GM12801 (cell line): ENCODE results near the gene NEK8.
A peak's percentile ranks its signal among the peaks of the same experiment; 100 is the strongest.

Source experiments
- CTCF ChIP-seq: IDR thresholded peaks from one replicate; pipeline ENCODE4 v1.5.1; 2011; ENCODE audit warnings: control low read depth; ENCODE audit not compliant: insufficient read length; ENCODE audit errors: extremely low read depth

NEK8 gene

GRCh38 chr17:28747801-28748750 is 19.5 kb downstream of the NEK8 start:
- TF ChIP-seq CTCF: no peak

- TF ChIP-seq CTCF: no peak
These were observed 20.4 kb downstream of the NEK8 start for GRCh38 chr17:28748852-28749515.

GRCh38 chr17:28749516-28750177 is 21.1 kb downstream of the NEK8 start:
- no peak for TF ChIP-seq CTCF

GRCh38 chr17:28750178-28751047 is 21.8 kb downstream of the NEK8 start:
- TF ChIP-seq CTCF: peak; percentile 99

- no peak for TF ChIP-seq CTCF
These were observed 23.2 kb downstream of the NEK8 start for GRCh38 chr17:28751600-28752366.

- TF ChIP-seq CTCF: no peak
These were observed 26.9 kb downstream of the NEK8 start for GRCh38 chr17:28755486-28755885.
